ENCODE data around the gene PPFIA2. TPM values are rescaled to one million over a fixed set of nuclear protein-coding genes. Genes with fewer than 3 reads are reported as not detected.

The PPFIA2 gene
- total RNA-seq, 1 experiment from 2014 or later, result not detected

DNA sequence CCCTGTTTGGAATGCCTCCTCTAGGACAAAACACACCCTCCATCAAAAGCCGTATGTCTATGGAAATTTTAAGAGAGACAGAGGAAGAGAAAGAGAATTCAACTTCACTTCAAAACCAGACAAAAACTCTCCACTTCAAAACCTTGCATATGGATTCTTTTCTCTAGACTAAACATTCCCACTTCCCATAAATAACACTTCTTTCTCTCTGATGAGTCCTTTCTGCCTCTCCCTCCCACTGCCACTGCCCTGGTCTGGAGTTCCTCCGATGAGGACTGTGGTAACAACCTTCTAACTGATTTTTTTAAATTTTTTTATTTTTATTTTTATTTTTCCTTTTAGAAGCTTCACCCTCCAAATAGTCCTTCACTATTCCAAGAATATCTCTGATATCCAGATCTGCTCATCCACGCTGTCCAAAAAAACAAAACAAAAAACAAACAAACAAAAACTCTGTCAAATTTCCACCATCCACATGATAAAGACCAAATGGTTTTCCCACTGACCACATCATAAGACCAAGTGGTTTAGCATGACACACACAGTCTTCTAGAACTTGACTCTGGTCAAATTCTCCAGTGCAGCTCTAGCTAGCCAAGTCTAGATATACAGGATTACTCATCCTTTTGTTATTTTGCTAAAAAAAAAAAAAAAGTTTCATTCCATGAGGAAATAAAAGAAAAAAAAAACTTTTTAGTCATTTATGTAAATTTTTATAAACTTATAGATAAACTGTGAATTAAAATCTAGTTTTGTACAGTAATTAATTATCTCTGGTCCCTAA lies 256.0 kb downstream of the PPFIA2 start:
- in situ Hi-C loops (cut with HindIII; ENCODE audit: low pct_unique_long_range_greater_than_20kb, low sequenced_read_pairs), result no loop called here
- no peak for ATAC-seq
- TF ChIP-seq, protein P1, sequence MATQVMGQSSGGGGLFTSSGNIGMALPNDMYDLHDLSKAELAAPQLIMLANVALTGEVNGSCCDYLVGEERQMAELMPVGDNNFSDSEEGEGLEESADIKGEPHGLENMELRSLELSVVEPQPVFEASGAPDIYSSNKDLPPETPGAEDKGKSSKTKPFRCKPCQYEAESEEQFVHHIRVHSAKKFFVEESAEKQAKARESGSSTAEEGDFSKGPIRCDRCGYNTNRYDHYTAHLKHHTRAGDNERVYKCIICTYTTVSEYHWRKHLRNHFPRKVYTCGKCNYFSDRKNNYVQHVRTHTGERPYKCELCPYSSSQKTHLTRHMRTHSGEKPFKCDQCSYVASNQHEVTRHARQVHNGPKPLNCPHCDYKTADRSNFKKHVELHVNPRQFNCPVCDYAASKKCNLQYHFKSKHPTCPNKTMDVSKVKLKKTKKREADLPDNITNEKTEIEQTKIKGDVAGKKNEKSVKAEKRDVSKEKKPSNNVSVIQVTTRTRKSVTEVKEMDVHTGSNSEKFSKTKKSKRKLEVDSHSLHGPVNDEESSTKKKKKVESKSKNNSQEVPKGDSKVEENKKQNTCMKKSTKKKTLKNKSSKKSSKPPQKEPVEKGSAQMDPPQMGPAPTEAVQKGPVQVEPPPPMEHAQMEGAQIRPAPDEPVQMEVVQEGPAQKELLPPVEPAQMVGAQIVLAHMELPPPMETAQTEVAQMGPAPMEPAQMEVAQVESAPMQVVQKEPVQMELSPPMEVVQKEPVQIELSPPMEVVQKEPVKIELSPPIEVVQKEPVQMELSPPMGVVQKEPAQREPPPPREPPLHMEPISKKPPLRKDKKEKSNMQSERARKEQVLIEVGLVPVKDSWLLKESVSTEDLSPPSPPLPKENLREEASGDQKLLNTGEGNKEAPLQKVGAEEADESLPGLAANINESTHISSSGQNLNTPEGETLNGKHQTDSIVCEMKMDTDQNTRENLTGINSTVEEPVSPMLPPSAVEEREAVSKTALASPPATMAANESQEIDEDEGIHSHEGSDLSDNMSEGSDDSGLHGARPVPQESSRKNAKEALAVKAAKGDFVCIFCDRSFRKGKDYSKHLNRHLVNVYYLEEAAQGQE (IDR thresholded peaks at IDR 0.05; ENCODE audit: insufficient read depth in 1 of 2, low read depth in 2 of 2, low read length in 1 of 2), result no peak
- TF ChIP-seq POLR2AphosphoS5 (IDR thresholded peaks at IDR 0.05; ENCODE audit: low read depth, low read length) (no peak), TCF7L2 (IDR thresholded peaks at IDR 0.05; ENCODE audit: low read depth, low read length) (no peak), SIN3A (IDR thresholded peaks at IDR 0.05; ENCODE audit: borderline replicate concordance, insufficient read depth, low read depth, low read length) (no peak)
- TF ChIP-seq, protein P2, sequence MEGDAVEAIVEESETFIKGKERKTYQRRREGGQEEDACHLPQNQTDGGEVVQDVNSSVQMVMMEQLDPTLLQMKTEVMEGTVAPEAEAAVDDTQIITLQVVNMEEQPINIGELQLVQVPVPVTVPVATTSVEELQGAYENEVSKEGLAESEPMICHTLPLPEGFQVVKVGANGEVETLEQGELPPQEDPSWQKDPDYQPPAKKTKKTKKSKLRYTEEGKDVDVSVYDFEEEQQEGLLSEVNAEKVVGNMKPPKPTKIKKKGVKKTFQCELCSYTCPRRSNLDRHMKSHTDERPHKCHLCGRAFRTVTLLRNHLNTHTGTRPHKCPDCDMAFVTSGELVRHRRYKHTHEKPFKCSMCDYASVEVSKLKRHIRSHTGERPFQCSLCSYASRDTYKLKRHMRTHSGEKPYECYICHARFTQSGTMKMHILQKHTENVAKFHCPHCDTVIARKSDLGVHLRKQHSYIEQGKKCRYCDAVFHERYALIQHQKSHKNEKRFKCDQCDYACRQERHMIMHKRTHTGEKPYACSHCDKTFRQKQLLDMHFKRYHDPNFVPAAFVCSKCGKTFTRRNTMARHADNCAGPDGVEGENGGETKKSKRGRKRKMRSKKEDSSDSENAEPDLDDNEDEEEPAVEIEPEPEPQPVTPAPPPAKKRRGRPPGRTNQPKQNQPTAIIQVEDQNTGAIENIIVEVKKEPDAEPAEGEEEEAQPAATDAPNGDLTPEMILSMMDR (IDR thresholded peaks at IDR 0.05), result no peak
- intact Hi-C loops (cut with micrococcal nuclease; ENCODE audit: unreplicated experiment), result no loop called here
- DNase-seq (ENCODE audit: low read depth, low spot score), result no peak
- H3K27ac ChIP-seq (ENCODE audit: low read length), result no peak overlapping the region
- H3K27me3 ChIP-seq (ENCODE audit: control insufficient read depth, insufficient read depth, low read length), result no peaks in the 10 kb centered on the region
- H3K36me3 ChIP-seq (ENCODE audit: control insufficient read depth, insufficient read depth, low read length), result no peaks in the 10 kb centered on the region
- ChIA-PET CTCF (interaction anchor here (0.7 kb wide), 1 partner anchor 859 kb away, joined by 6 read pairs; no protein-coding TSS in a partner anchor), POLR2A (no interaction called here)
- H3K4me3 ChIP-seq (ENCODE audit: low read depth in 2 of 2, low read length in 2 of 2), result no peak overlapping the region
- H3K9me3 ChIP-seq (ENCODE audit: control insufficient read depth, insufficient read depth, low read depth, low read length), result no peaks in the 10 kb centered on the region
- BruUV-seq (replicated peaks), result no TSS peak
- H3K4me1 ChIP-seq (ENCODE audit: control insufficient read depth, insufficient read depth, low read length), result no peaks in the 10 kb centered on the region

DNA sequence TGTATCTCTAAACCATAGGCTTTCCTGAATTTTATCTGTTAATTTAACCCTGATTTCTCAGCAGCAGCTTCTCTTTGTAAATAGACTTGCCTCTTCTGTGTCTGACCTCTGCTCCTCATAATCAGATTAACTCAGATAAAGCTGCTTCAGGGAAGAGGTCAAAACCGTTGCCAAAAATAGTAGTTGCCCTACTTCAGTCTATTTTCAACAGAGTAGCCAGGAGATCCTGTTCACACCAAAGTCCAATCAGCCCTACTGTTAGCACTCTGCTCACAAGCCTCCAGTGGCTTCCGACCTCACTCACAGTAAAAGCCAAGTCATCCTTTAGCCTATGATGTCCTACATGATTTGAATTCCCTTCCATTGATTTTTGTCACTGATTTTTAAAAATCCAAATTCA lies 258.4 kb downstream of the PPFIA2 start:
- CTCF ChIA-PET, result no interaction called here
- Histone ChIP-seq H3K9me3 (ENCODE audit: control insufficient read depth, insufficient read depth, low read depth, low read length) (no peaks in the 10 kb centered on the region), H3K27me3 (ENCODE audit: control insufficient read depth, insufficient read depth, low read length) (no peaks in the 10 kb centered on the region), H3K36me3 (ENCODE audit: control insufficient read depth, insufficient read depth, low read length) (no peaks in the 10 kb centered on the region), H3K27ac (ENCODE audit: low read length) (no peak overlapping the region), H3K4me3 (ENCODE audit: low read depth in 2 of 2, low read length in 2 of 2) (no peak overlapping the region), H3K4me1 (ENCODE audit: control insufficient read depth, insufficient read depth, low read length) (no peaks in the 10 kb centered on the region)
- ATAC-seq, result no peak
- intact Hi-C loops (cut with micrococcal nuclease; ENCODE audit: unreplicated experiment) (no loop called here), in situ Hi-C loops (cut with HindIII; ENCODE audit: low pct_unique_long_range_greater_than_20kb, low sequenced_read_pairs) (no loop called here)
- BruUV-seq (replicated peaks), result no TSS peak
- POLR2A ChIA-PET, result no interaction called here
- DNase-seq (ENCODE audit: low read depth, low spot score), result no peak
- TF ChIP-seq POLR2AphosphoS5 (IDR thresholded peaks at IDR 0.05; ENCODE audit: low read depth, low read length), result no peak
- TF ChIP-seq, protein P1 (IDR thresholded peaks at IDR 0.05; ENCODE audit: insufficient read depth in 1 of 2, low read depth in 2 of 2, low read length in 1 of 2), result no peak

Measured in Panc1 (cell line).